ENCODE data around the gene CIITA. TPM values are rescaled to one million over a fixed set of nuclear protein-coding genes. Genes with fewer than 3 reads are reported as not detected.
A peak's percentile ranks its signal among the peaks of the same experiment; 100 is the strongest.

The CIITA gene
- total RNA-seq, 1 experiment from 2014 or later: 22.4 TPM

- Mint-ChIP-seq H3K4me3 (ENCODE audit: low read depth, unreplicated experiment) (no peak overlapping the region), H3K27ac (ENCODE audit: unreplicated experiment) (peak overlapping the region; percentile 22), H3K27me3 (ENCODE audit: unreplicated experiment) (no peaks in the 10 kb centered on the region), H3K4me1 (ENCODE audit: low read depth, unreplicated experiment) (peaks cover 56% of the 10 kb centered on the region), H3K36me3 (ENCODE audit: insufficient read depth, unreplicated experiment) (peaks cover 15% of the 10 kb centered on the region), H3K9me3 (ENCODE audit: low read depth, unreplicated experiment) (no peaks in the 10 kb centered on the region)
- no peak for TF ChIP-seq CTCF (IDR thresholded peaks at IDR 0.05; ENCODE audit: unreplicated experiment)
- intact Hi-C loops (cut with micrococcal nuclease; ENCODE audit: unreplicated experiment): no loop called here
- DNase-seq: no peak
- CTCF ChIA-PET: no interaction called here
- no TSS peak for BruUV-seq (replicated peaks)
These were observed 8.2 kb upstream of the CIITA start for GRCh38 chr16:10868596-10869469.

- DNase-seq: no peak
- H3K4me1 Mint-ChIP-seq (ENCODE audit: low read depth, unreplicated experiment): peaks cover 56% of the 10 kb centered on the region
- no TSS peak for BruUV-seq (replicated peaks)
- peaks cover 15% of the 10 kb centered on the region for H3K36me3 Mint-ChIP-seq (ENCODE audit: insufficient read depth, unreplicated experiment)
- H3K4me3 Mint-ChIP-seq (ENCODE audit: low read depth, unreplicated experiment): no peak overlapping the region
- CTCF ChIA-PET: interaction anchor here (0.7 to 1.0 kb wide), 3 partner anchors 9 to 38 kb away, joined by 3 to 7 read pairs (median 5); no protein-coding TSS in a partner anchor
- no peak for TF ChIP-seq CTCF (IDR thresholded peaks at IDR 0.05; ENCODE audit: unreplicated experiment)
- intact Hi-C loops (cut with micrococcal nuclease; ENCODE audit: unreplicated experiment): no loop called here
- no peaks in the 10 kb centered on the region for H3K9me3 Mint-ChIP-seq (ENCODE audit: low read depth, unreplicated experiment)
- no peaks in the 10 kb centered on the region for H3K27me3 Mint-ChIP-seq (ENCODE audit: unreplicated experiment)
- peak overlapping the region; percentile 90 for H3K27ac Mint-ChIP-seq (ENCODE audit: unreplicated experiment)
These were observed 6.7 kb upstream of the CIITA start for GRCh38 chr16:10870137-10870776.

- Mint-ChIP-seq H3K4me3 (ENCODE audit: low read depth, unreplicated experiment) (peak overlapping the region; percentile 20), H3K27ac (ENCODE audit: unreplicated experiment) (peak overlapping the region; percentile 90), H3K36me3 (ENCODE audit: insufficient read depth, unreplicated experiment) (peaks cover 15% of the 10 kb centered on the region), H3K9me3 (ENCODE audit: low read depth, unreplicated experiment) (no peaks in the 10 kb centered on the region), H3K27me3 (ENCODE audit: unreplicated experiment) (no peaks in the 10 kb centered on the region), H3K4me1 (ENCODE audit: low read depth, unreplicated experiment) (peaks cover 56% of the 10 kb centered on the region)
- CTCF ChIA-PET: interaction anchor here (0.6 to 1.9 kb wide), 7 partner anchors 15 to 356 kb away, joined by 3 to 9 read pairs (median 3); partner anchors contain the start of gene NUBP1
- no peak for DNase-seq
- TF ChIP-seq CTCF (IDR thresholded peaks at IDR 0.05; ENCODE audit: unreplicated experiment): no peak
- BruUV-seq (replicated peaks): no TSS peak
- intact Hi-C loops (cut with micrococcal nuclease; ENCODE audit: unreplicated experiment): no loop called here
These were observed 6.2 kb upstream of the CIITA start for GRCh38 chr16:10870808-10871156.

GRCh38 chr16:10871157-10871991, 5.6 kb upstream of the CIITA start:
- TF ChIP-seq CTCF (IDR thresholded peaks at IDR 0.05; ENCODE audit: unreplicated experiment): no peak
- peak; percentile 95 for DNase-seq
- Mint-ChIP-seq H3K4me1 (ENCODE audit: low read depth, unreplicated experiment) (peaks cover 59% of the 10 kb centered on the region), H3K27ac (ENCODE audit: unreplicated experiment) (peak overlapping the region; percentile 90), H3K36me3 (ENCODE audit: insufficient read depth, unreplicated experiment) (peaks cover 15% of the 10 kb centered on the region), H3K27me3 (ENCODE audit: unreplicated experiment) (no peaks in the 10 kb centered on the region), H3K4me3 (ENCODE audit: low read depth, unreplicated experiment) (peak overlapping the region; percentile 20), H3K9me3 (ENCODE audit: low read depth, unreplicated experiment) (no peaks in the 10 kb centered on the region)
- intact Hi-C loops (cut with micrococcal nuclease; ENCODE audit: unreplicated experiment): no loop called here
- BruUV-seq (replicated peaks): no TSS peak
- CTCF ChIA-PET: interaction anchor here (0.6 to 1.9 kb wide), 10 partner anchors 12 to 357 kb away, joined by 3 to 9 read pairs (median 4); partner anchors contain the start of gene NUBP1

All from Calu3 (cell line).